GM12873 (cell line): ENCODE results near the gene SPSB1.

ENCODE experiments used
- TF ChIP-seq, protein P1 (sequence below): IDR thresholded peaks from 2 replicates; pipeline ENCODE4 v1.5.1; 2012; ENCODE audit warnings: low read depth, mild to moderate bottlenecking, moderate library complexity, low read length, control low read depth; ENCODE audit not compliant: insufficient read depth; ENCODE audit errors: missing control alignments

The SPSB1 gene

DNA sequence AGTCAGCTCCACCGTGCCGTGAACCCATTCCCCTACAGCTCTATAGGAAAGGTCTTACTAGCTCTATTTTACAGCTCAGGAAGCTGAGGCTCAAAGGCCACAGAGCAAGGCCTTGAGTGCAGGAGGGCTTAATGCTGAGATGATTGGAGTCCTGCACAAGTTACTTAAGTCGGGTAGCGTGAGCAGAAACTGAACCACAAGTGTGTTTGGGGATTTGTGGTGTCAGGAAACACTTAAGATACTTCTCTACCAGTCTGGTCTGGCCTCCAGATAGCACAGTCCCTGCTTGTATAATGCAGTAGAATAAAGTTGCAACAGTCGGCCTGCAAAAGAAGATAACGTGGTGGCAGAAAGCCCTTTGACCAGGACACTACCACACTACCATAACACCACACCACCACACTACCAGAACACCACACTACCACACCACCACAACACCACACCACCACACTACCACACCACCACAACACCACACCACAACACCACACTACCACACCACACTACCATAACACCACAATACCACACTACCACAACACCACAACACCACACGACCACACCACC is 118.1 kb downstream of the SPSB1 start:
- TF ChIP-seq, protein P1, sequence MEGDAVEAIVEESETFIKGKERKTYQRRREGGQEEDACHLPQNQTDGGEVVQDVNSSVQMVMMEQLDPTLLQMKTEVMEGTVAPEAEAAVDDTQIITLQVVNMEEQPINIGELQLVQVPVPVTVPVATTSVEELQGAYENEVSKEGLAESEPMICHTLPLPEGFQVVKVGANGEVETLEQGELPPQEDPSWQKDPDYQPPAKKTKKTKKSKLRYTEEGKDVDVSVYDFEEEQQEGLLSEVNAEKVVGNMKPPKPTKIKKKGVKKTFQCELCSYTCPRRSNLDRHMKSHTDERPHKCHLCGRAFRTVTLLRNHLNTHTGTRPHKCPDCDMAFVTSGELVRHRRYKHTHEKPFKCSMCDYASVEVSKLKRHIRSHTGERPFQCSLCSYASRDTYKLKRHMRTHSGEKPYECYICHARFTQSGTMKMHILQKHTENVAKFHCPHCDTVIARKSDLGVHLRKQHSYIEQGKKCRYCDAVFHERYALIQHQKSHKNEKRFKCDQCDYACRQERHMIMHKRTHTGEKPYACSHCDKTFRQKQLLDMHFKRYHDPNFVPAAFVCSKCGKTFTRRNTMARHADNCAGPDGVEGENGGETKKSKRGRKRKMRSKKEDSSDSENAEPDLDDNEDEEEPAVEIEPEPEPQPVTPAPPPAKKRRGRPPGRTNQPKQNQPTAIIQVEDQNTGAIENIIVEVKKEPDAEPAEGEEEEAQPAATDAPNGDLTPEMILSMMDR, result no peak

DNA sequence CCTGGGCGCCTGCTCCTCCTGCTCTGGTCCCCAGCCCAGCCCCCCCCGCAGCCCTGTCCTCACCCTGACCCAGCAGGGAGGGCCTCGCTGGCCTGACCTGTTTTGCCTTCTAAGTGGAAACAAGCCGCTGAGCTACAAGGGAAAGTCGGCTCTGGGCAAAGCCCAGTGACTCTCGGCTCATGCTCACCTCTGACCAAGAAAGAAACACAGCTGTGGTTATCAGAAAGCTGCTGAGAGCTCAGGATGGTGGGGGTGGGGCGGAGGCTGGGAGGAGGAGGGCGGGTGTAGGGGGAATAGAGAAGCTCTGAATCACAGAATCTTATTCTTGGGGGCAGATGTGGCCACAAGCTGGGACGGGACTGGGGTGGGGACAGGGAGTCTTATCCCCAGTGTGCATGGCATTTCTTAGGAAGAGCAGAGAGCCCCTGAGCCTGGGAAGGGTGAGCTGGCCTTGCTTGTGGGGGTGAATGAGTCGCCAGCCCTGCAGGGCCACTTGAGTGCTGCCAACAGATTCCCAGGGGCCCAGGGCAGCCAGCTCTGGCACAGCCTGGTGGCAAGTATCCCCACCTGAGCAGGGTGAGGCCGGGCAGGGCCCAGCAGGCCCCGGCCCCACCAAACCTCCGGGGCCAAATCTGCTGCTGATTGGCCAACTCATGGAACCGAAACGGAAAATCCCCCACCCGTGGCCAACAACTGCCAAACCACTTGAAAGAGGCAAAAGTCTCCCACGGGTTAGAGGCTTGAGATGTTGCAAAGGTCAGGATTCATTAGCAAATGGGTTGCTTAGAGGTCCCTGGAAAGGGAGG is 120.6 kb downstream of the SPSB1 start:
- TF ChIP-seq, protein P1, result no peak

DNA sequence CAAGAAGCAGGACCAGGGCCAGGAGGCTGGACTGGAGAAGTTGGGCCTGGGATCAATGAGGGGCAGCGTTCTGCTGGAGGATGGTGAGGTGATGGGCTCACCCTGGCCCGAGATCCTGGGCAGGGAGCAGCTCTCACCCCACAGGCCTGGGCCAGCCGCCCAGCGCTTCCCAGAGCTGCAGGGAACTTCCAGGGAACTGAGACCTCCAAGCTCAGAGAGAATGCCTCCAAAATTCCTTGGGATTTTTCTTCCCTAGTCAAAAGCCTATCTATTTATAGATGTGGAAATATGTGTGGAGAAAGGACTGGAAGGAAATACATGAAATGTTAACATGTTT is 121.2 kb downstream of the SPSB1 start:
- TF ChIP-seq, protein P1, result no peak

DNA sequence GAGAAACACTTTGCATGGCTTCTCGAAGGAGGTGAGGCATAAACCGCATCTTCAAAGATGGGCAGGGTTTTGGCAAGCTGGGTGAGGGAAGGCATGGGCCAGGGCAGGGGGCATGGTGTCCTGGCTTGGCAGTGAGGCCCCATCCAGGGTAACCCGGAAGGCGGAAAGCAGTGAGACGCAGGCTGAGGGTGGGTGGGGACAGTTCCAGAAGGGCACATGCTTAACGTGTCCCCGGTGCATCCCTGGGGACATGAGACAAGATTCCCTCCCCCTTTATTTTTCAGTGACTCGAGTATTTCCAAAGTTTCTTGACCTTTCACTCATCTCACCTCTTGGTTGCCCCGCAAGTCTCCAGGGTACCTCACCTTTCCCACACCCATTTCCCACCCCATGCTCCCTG is 123.8 kb downstream of the SPSB1 start:
- TF ChIP-seq, protein P1, result no peak

DNA sequence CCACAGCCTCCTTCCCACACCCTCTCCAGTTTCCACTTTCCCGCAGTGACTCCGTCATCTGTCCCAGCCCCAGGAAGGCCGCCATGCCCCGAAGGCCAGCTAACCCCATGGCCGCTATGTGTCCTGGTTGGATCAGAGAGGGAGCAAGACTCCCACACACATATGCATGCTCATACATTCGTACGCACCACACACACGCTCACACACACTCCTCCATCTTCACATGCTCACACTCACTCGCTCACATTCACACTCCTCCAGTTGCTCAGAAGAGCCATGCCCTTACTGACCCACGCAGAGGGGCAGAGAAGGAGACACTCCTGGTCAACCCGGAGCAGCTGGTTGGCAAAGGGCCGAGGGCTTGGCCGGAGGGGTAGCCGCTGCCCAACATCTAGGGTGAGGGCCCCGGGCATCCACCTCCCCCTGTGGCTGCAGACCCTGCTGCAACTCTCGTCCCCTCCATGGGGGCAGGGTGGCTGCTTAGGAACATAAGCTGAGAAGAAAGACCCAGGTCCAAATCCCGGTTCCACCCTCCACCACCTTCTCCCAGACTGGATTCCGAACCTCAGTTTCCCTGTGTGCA is 124.3 kb downstream of the SPSB1 start:
- TF ChIP-seq, protein P1, result no peak

DNA sequence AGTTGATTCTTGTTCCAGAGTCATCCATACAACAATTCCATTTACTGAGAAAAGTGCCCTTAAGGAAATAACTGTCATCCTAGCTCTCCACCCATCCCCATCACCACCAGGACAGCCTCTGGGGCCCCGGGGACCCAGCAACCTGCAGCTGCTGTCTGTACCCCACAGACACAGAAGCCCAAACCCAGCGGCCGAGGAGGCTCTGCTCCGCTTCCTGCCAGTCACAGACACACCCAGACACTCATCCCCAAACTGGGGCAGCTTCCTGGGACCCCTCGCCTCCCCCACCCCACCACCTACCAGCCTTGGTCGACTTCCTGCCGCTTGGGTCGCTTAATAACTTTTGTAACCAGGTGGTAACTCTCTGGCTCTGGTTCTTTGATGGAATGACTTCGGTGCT is 125.0 kb downstream of the SPSB1 start:
- TF ChIP-seq, protein P1, result no peak

DNA sequence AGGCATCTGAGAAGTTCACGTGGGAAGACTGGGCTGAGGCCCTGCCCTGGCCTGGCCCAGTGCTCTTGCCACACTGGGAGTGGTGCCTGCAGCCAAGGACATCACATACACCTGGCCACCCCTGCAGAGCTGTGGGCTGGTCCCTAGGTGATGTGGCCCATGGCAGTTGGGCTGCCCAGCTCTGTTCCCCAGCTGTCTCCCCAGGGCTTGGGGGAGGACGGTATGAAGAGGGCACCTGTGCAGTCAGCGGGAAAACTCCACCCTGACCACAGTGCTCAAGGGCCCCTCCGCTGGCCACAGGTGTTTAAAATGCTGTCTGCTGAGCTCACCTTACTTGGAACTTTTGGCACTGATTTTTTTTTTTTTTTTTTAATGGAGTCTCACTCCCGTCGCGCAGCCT is 126.2 kb downstream of the SPSB1 start:
- TF ChIP-seq, protein P1, result no peak
